Ishikawa (cell line): ENCODE results near the gene CADM2.

Source experiments
- EP300 ChIP-seq: IDR thresholded peaks from 2 replicates; pipeline ENCODE4 v1.6.1; 2012; ENCODE audit warnings: borderline replicate concordance
- REST ChIP-seq: IDR thresholded peaks from 2 replicates; pipeline ENCODE4 v1.6.1; 2012; ENCODE audit warnings: low read depth, mild to moderate bottlenecking
- TF ChIP-seq, protein P1 (sequence below): IDR thresholded peaks from 2 replicates; pipeline ENCODE4 v1.6.1; 2012

DNA sequence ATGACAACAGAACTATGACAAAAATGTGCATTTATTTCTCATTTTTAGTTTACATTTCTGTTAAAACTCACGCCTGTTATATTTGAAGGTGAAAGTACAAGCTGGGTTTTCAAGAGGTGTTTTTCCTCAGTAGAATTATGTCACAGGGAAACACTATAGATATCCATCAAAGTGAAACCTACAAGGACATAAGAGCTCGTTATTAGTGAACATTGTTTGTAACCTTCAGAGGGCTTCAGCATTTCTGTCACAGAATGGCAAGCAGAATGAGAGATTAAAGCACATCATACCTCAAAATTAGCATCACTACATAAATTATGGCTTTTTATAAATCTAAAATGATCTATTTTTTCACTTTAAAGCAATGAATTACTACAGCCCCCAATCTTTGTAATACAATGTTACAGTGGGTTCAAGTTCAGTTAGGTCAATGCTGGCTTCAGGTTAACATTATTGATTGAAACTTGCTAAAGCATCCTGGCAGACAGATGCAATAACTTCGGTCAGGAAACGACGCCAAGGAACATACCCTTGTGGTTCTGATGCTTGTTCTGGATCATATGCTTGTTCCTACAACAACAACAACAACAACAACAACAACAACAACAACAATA is 405.6 kb downstream of the CADM2 start:
- TF ChIP-seq REST (no peak), EP300 (no peak)
- TF ChIP-seq, protein P1, sequence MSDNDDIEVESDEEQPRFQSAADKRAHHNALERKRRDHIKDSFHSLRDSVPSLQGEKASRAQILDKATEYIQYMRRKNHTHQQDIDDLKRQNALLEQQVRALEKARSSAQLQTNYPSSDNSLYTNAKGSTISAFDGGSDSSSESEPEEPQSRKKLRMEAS: no peak
